Measurements from ENCODE around the gene MCMBP.
A peak's percentile ranks its signal among the peaks of the same experiment; 100 is the strongest.
"Not testable (repeated sequence)": the region's sequence is repeated elsewhere in the genome, so short reads cannot be mapped to it uniquely, and the experiment has no call there.

The MCMBP gene

DNA sequence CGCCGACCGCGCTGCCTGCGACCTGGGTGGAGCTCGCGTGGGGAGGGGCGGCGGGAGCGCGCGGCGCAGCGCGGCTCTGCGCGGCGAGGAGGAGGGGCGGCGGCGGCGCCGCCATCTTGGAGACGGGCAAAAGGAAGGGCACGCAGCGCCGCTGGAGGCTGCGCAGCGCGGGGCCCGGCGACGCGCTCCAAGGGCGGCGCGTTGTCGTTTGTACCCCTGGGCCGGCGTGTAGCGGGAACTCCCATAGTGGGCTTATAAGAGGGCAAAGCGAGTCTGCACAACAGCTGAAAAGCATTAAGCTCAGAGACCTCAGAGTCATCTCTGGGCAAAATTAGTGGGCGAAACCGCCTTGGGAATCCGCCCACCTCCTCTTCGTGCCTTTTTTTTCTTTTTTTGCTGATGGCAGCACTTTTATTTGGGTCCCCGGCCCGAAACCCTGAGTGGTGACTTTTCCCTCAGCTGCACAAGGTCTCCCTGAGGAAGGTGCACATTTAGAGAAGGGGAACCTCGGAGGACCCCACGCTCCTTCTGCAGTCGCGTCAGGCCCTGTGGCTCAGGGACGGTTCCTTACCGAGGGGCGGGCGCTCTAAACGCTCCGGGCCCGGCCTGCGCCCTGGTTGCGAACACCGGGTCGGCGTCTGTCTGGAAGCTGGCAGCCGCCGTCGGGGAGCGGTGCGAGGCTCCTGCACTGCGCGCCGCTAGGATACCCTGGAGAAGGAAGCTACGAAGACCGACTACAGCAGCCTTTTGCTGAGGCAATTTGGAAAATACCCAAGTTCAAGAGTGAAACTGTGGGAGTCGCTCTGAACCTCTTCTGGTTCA is 428 bp upstream of the MCMBP start:
- DNase-seq = peak; percentile 79 to 82

DNA sequence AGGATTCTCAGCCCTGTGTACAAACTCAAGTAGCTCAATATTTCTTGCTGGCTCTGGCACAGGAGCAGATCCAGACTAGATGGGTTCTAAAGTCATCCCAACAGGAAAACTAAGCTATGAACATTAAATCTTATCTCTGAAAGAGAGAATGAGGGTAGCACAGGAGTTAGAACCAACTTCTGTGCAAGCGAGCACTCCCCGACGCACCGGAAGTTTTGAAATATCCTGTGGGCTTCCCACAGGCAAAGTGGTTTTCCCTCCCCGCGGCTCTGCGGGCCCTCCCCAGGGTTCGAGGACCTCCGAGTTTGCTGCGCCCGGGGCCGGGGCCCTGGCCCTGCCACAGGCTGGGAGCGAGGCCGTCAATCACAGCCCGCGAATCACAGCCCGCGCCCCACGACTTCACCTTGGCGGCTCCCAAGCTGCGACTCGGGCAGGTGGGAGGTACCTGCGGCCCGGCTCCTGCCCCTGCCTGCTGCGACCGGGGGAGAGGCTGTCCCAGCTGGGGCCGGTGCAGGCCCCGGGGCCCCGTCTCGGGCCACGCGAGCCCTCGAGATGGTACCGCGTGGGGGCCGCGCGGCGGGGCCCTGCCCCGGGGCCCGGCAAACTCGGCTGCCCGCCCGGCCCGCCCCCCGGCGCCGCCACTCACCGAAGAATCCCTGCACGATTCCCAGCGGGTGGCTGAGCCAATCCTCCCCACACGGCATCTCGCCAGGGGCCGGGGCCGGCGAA is 598 bp downstream of the MCMBP start:
- peak; percentile 40 to 49 for DNase-seq

DNA sequence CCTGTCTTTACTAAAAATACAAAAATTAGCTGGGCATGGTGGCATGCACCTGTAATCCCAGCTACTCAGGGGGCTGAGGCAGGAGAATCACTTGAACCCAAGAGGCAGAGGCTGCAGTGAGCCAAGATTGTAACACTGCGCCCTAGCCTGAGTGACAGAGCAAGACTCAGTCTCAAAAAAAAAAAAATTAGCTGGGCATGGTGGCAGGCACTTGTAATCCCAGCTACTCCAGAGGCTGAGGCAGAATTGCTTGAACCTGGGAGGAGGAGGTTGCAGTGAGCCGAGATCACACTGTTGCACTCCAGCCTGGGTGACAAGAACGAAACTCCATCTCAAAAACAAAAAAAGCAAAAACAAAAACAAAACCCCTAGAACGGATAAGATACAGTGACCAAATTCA is 3.2 kb downstream of the MCMBP start:
- not testable (repeated sequence) for DNase-seq

GRCh38 chr10:119867317-119867716 is 5.3 kb downstream of the MCMBP start:
- DNase-seq = no peak

DNA sequence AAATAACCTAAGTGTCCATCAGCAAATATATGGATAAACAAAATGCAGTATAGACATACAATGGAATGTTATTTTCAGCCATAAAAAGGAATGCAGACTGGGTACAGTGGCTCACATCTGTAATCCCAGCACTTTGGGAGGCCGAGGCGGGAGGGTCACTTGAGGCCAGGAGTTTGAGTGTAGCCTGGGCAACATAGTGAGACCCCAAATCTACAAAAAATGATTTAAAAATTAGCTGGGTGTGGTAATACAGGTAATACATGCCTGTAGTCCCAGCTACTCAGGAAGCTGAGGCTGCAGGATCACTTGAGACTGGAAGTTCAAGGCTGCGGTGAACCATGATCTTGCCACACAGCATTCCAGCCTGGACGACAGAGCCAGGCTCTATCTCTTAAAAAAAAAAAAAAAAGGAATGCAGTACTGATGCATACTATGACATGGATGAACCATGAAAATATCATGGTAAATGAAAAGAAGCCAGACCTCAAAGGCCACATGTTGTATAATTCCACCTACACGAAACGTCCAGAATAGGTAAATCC is 6.9 kb downstream of the MCMBP start:
- DNase-seq = no peak

DNA sequence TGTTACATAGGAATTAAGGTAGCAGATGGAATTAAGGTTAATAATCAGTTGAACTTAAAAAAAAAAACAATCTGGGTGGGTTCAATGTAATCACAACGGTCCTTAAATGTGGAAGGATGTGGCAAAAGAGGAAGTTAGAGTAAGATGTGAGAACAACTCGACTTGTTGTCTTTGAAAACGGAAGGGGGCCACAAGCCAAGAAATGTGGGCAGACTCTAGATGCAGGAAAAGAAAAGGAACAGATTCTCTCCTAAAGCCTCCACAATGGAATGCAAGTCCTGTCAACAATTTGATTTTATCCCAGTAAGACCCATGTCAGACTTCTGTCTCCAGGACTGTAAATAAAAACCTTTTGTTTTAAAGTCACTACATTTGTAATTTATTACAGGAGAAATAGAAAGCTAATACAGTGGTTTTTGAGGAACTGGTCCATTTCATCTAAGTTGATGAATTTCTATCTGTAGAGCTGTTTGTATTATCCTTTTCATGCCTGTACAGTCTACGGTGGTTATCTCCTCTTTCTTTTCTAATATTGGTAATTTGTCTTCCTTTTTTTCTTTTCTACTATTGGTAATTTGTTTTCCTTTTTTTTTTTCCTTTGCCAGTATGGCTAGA is 8.6 kb downstream of the MCMBP start:
- no peak for DNase-seq

DNA sequence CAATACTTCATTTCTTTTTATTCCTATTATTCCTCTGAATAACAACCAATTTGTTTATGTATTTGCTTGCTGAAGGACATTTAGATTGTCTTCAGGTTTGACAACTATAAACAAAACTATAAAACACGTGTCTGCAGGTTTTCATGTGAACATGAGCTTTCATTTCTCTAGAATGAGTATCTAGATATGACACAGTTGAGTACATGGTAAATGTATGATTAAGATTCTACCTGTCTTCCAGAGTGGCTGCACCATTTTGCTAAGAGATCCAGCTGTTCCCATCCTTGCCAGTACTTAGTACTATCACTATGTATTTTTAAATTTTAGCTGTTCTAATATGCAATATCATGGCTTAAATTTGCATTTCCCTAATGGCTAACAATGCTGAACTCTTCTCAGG is 10.1 kb downstream of the MCMBP start:
- no peak for DNase-seq

- no peak for DNase-seq
Measured at GRCh38 chr10:119860866-119861607, 11.6 kb downstream of the MCMBP start.

GRCh38 chr10:119859420-119860258 is 13.0 kb downstream of the MCMBP start:
- no peak for DNase-seq

GRCh38 chr10:119858063-119858462 is 14.6 kb downstream of the MCMBP start:
- DNase-seq = no peak

DNA sequence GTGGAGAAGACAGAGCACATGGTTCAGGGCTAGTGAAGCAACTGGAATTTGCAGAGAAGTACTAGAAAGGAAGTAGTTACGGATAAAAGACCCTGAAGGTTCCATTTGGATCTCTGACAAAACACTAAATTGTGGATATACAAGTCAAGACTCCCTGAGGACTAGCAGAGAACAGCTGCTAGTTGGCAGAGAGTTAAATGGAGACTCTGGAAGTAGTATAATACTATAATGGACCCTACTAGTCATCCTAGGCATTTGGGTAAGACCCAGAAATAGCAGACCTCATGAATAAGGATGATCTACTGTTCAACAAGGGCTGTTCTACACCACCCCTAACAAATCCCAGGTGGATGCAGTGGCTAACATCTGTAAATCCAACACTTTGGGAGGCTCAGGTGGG is 19.1 kb downstream of the MCMBP start:
- no peak for DNase-seq

DNA sequence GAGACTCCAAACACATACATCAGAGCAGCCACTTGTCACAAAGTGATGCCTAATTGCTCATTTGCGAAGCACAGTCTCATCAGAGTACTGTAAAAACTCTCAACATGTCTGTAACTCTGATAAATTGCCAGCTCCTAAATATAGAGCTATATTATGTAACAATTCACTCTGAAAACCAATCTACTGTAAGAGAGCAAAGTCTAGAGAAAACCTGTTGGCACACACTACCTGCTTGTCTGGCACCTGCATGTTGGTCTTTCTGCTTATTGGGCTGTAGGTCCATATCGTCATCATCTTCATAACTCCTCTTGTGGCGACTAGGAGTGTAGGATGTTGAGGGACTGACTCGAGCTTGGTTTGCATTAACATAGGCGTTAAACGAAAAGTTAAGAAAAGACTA is 19.8 kb downstream of the MCMBP start:
- no peak for DNase-seq

GRCh38 chr10:119852277-119852676 is 20.4 kb downstream of the MCMBP start:
- no peak for DNase-seq

DNA sequence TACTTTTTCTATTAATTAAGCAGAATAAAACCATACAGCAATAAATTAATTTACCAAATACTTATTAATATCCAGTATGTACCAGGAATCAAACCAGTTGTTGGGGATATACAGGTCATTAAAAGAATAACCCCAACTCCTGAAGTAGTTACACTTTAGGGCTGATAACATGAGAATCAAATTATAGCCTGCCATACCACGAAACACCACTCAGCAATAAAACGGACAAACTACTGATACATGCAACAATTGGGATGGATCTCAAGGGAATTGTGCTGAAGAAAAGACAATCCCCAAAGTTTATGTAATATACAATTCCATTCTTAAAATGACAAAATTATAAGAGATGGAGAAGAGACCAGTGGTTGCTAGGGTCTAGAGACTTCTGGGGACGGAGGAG is 22.7 kb downstream of the MCMBP start:
- no peak for DNase-seq

DNA sequence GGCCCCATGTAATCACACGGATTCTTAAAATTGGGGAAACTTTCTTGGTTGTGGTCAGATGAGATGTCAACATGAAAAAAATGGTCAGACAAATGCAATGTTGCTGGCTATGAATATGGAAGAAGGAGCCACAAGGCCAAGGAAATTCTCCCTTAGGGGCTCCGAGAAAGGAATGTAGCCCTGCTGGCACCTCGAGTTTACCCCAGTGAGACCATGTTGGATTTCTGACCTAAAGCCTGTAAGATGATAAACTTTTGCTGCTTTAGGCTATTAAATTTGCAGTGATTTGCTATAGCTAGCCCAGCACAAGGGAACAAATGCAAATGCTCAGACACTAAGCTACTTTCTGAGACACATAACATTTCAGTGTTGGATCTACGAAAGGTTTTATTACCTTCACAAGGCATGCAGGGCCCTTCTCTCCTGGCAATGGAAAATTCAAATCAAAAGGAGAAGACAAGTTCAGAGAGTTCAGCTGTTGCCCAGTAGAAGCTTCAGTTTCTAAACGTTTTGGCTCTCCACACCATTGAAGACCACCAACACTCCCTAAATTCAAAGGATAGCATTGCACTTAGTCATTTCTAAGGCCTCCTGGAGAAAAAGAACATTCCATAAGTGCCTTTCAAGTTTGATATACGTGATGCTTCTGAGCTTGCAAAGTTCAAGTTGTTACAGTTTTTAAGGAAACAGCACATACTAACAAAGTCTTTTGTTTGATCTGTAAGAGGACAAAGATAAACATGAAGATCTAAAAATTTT is 23.4 kb downstream of the MCMBP start:
- DNase-seq = no peak

DNA sequence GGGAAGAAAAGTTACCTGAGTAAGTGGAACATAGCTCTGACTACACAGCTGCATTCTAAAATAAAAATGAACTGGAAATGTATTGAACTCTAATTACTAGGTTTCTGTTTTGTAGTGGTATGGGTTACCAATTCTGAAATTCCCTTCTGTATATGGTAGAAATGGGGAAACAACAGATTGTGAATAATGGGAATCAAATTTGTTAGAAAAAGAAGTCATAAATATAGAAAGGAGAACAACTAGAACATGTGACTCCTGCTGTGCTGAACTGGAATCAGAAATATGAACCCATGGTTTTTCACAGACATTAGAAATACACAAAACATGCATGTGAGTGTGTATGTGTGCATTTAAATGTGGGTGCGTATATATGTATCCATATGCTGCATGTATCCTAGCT is 27.0 kb downstream of the MCMBP start:
- DNase-seq = no peak

DNA sequence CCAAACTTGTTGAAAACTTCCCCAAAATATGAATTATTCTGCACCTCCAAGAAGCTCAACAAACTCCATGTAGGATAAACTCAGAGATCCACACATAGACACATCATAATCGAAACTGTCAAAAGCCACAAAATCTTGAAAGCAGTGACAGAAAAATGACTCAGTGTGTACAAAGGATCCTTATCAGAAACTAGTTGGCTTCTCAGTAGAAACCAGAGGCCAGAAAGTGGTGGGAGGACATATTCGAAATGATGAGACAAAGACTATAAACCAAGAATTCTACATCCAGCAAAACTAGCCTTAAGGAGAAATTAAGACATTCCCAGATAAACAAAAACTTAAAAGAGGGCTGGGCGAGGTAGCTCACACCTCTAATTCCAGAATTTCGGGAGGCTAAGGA is 38.5 kb downstream of the MCMBP start:
- no peak for DNase-seq

DNA sequence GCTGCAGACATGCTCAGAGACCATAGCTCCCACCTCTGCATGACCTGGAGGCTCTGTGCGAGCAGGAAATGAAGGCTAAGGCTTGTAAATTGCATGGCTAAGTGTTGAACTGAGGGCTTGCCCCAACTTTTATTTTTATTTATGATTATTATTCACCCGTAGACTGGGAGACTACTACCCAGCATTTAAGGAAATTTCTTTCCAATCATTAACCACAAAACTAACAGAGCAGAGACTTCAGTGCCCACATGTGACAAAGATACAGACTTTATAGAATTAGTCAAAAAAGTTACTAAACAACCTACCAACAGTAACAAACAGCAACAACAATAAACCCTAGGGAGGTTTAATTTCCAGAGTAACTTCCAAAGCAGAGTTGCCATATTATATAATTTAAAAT is 39.7 kb downstream of the MCMBP start:
- no peak for DNase-seq

- no peak for DNase-seq
Measured at GRCh38 chr10:119831656-119832055, 41.0 kb downstream of the MCMBP start.

DNA sequence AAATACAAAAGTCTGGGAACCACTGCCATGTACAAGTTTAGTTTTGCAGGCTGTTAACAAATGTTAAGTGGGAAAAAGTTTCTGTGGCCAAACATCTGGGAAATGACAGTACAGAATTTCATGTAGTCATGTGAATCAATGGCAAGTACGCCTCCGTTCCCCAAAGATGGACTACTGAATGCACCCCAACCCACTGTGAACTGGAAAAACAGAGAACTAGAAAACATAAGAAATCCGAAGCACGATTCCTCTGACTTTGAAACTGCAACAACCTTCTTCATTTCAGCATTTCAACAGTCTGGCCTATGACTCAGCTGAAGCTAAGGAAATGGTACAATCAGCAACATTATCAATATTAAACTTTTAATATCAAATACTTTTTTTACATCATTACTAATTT is 41.8 kb downstream of the MCMBP start:
- no peak for DNase-seq

GRCh38 chr10:119829429-119829828 is 43.2 kb downstream of the MCMBP start:
- no peak for DNase-seq

All from activated CD4-positive, alpha-beta T cell treated with anti-CD3 and anti-CD28 coated beads, Interleukin-2, amount 50 U/mL, for 4 hours (primary cell).